Measurements from ENCODE around the gene ZFP92.

The ZFP92 gene

DNA sequence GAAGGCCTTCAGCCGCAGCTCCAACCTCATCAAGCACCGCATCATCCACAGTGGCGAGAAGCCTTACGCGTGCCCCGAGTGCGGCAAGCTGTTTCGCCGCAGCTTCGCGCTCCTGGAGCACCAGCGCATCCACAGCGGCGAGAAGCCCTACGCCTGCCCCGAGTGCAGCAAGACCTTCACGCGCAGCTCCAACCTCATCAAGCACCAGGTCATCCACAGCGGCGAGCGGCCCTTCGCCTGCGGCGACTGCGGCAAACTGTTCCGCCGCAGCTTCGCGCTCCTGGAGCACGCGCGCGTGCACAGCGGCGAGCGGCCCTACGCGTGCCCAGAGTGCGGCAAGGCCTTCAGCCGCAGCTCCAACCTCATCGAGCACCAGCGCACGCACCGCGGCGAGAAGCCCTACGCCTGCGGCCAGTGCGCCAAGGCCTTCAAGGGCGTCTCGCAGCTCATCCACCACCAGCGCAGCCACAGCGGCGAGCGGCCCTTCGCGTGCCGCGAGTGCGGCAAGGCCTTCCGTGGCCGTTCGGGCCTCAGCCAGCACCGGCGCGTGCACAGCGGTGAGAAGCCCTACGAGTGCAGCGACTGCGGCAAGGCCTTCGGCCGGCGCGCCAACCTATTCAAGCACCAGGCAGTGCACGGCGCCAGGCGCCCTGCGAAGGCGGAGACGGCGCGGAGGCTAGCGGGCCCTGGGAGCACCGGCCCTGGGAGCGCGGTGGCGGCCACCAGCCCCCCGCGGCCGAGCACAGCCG is 9.8 kb downstream of the ZFP92 start:
- Histone ChIP-seq H3K36me3 (ENCODE audit: control insufficient read depth, insufficient read depth, low read length) (no peaks in the 10 kb centered on the region), H3K4me3 (ENCODE audit: extremely low read depth, insufficient read depth, low read length, poor library complexity, severe bottlenecking) (no peak overlapping the region), H3K4me1 (ENCODE audit: control insufficient read depth, insufficient read depth, low read length, poor library complexity, severe bottlenecking) (no peaks in the 10 kb centered on the region), H3K27ac (ENCODE audit: low read depth, low read length, severe bottlenecking) (no peak overlapping the region), H3K9me3 (ENCODE audit: control insufficient read depth, low read length) (no peaks in the 10 kb centered on the region)
- 95 to 98% methylated on average over 47 to 70 of the region's 91 CpGs for WGBS, 2 experiments (ENCODE audit: insufficient coverage in 2 of 2)

- Histone ChIP-seq H3K36me3 (ENCODE audit: control insufficient read depth, insufficient read depth, low read length) (no peaks in the 10 kb centered on the region), H3K4me1 (ENCODE audit: control insufficient read depth, insufficient read depth, low read length, poor library complexity, severe bottlenecking) (no peaks in the 10 kb centered on the region), H3K9me3 (ENCODE audit: control insufficient read depth, low read length) (no peaks in the 10 kb centered on the region), H3K27ac (ENCODE audit: low read depth, low read length, severe bottlenecking) (no peak overlapping the region), H3K4me3 (ENCODE audit: extremely low read depth, insufficient read depth, low read length, poor library complexity, severe bottlenecking) (no peak overlapping the region)
- WGBS, 2 experiments (ENCODE audit: insufficient coverage in 2 of 2): 89 to 91% methylated on average over 12 of the region's 18 CpGs
Measured at GRCh38 chrX:153421856-153422255, 10.6 kb downstream of the ZFP92 start.

GRCh38 chrX:153423652-153424051 is 12.4 kb downstream of the ZFP92 start:
- Histone ChIP-seq H3K4me3 (ENCODE audit: extremely low read depth, insufficient read depth, low read length, poor library complexity, severe bottlenecking) (no peak overlapping the region), H3K9me3 (ENCODE audit: control insufficient read depth, low read length) (no peaks in the 10 kb centered on the region), H3K4me1 (ENCODE audit: control insufficient read depth, insufficient read depth, low read length, poor library complexity, severe bottlenecking) (no peaks in the 10 kb centered on the region), H3K27ac (ENCODE audit: low read depth, low read length, severe bottlenecking) (no peak overlapping the region), H3K36me3 (ENCODE audit: control insufficient read depth, insufficient read depth, low read length) (no peaks in the 10 kb centered on the region)
- 81 to 84% methylated on average over 3 to 5 of the region's 8 CpGs for WGBS, 2 experiments (ENCODE audit: insufficient coverage in 2 of 2)

DNA sequence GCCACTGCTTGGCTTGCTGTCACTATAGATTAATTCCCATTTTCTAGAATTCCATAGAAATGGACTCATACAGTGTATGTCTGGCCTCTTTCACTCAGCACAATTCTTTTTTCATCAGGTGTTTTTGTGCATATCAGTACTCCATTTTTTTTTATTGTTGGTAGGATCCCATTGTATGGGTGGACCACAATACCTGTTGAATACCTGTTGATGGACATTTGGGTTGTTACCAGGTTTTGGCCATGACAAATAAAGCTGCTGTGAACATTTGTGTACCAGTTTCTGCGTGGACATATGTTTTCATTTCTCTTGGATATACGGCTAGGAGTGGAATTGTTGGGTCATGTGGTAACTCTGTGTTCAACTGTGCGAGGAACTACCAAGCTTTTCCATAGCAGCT is 14.9 kb downstream of the ZFP92 start:
- 86% methylated on average over 1 of the region's 3 CpGs; no CpG with 5 or more reads in 1 of the 2 experiments for WGBS, 2 experiments (ENCODE audit: insufficient coverage in 2 of 2)
- Histone ChIP-seq H3K9me3 (ENCODE audit: control insufficient read depth, low read length) (no peaks in the 10 kb centered on the region), H3K4me1 (ENCODE audit: control insufficient read depth, insufficient read depth, low read length, poor library complexity, severe bottlenecking) (no peaks in the 10 kb centered on the region), H3K27ac (ENCODE audit: low read depth, low read length, severe bottlenecking) (no peak overlapping the region), H3K36me3 (ENCODE audit: control insufficient read depth, insufficient read depth, low read length) (no peaks in the 10 kb centered on the region), H3K4me3 (ENCODE audit: extremely low read depth, insufficient read depth, low read length, poor library complexity, severe bottlenecking) (no peak overlapping the region)

DNA sequence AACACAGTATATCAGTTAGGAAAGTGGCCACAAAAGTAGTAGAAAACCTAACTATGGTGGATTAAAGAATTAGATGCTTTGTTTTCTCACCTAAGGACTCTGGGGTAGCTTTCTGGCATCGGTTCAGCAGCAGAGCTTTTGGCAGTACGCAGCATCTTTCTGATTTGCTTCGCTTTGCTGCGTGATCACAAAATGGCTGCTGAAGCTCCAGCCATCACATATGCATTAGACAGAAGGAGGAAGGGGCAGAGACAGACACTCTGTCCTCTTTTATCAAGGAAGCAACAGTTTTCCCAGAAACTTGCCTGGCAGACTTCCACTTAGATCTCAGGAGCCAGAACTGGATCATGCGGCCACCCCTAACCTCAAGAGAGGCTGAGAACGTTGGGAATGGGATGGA is 19.5 kb downstream of the ZFP92 start:
- Histone ChIP-seq H3K4me3 (ENCODE audit: extremely low read depth, insufficient read depth, low read length, poor library complexity, severe bottlenecking) (no peak overlapping the region), H3K4me1 (ENCODE audit: control insufficient read depth, insufficient read depth, low read length, poor library complexity, severe bottlenecking) (no peaks in the 10 kb centered on the region), H3K27ac (ENCODE audit: low read depth, low read length, severe bottlenecking) (no peak overlapping the region), H3K36me3 (ENCODE audit: control insufficient read depth, insufficient read depth, low read length) (no peaks in the 10 kb centered on the region), H3K9me3 (ENCODE audit: control insufficient read depth, low read length) (no peaks in the 10 kb centered on the region)
- 89% methylated on average over 4 of the region's 6 CpGs; no CpG with 5 or more reads in 1 of the 2 experiments for WGBS, 2 experiments (ENCODE audit: insufficient coverage in 2 of 2)

- 48 to 76% methylated on average over 3 to 5 of the region's 12 CpGs for WGBS, 2 experiments (ENCODE audit: insufficient coverage in 2 of 2)
Measured at GRCh38 chrX:153433161-153433680, 21.9 kb downstream of the ZFP92 start.

GRCh38 chrX:153433781-153434285 is 22.6 kb downstream of the ZFP92 start:
- WGBS, 2 experiments (ENCODE audit: insufficient coverage in 2 of 2): 86 to 94% methylated on average over 8 to 9 of the region's 17 CpGs

More at GRCh38 chrX:153433161-153433680, 21.9 kb downstream of the ZFP92 start:
- Histone ChIP-seq H3K36me3 (ENCODE audit: control insufficient read depth, insufficient read depth, low read length) (no peaks in the 10 kb centered on the region), H3K9me3 (ENCODE audit: control insufficient read depth, low read length) (no peaks in the 10 kb centered on the region), H3K4me3 (ENCODE audit: extremely low read depth, insufficient read depth, low read length, poor library complexity, severe bottlenecking) (no peak overlapping the region), H3K27ac (ENCODE audit: low read depth, low read length, severe bottlenecking) (no peak overlapping the region), H3K4me1 (ENCODE audit: control insufficient read depth, insufficient read depth, low read length, poor library complexity, severe bottlenecking) (no peaks in the 10 kb centered on the region)

GRCh38 chrX:153434801-153435200 is 23.5 kb downstream of the ZFP92 start:
- 89 to 90% methylated on average over 2 to 4 of the region's 8 CpGs for WGBS, 2 experiments (ENCODE audit: insufficient coverage in 2 of 2)
- Histone ChIP-seq H3K27ac (ENCODE audit: low read depth, low read length, severe bottlenecking) (no peak overlapping the region), H3K4me1 (ENCODE audit: control insufficient read depth, insufficient read depth, low read length, poor library complexity, severe bottlenecking) (no peaks in the 10 kb centered on the region)

More at GRCh38 chrX:153433781-153434285, 22.6 kb downstream of the ZFP92 start:
- no peaks in the 10 kb centered on the region for H3K4me1 ChIP-seq (ENCODE audit: control insufficient read depth, insufficient read depth, low read length, poor library complexity, severe bottlenecking)
- H3K27ac ChIP-seq (ENCODE audit: low read depth, low read length, severe bottlenecking): no peak overlapping the region
- H3K4me3 ChIP-seq (ENCODE audit: extremely low read depth, insufficient read depth, low read length, poor library complexity, severe bottlenecking): no peak overlapping the region
- no peaks in the 10 kb centered on the region for H3K9me3 ChIP-seq (ENCODE audit: control insufficient read depth, low read length)
- H3K36me3 ChIP-seq (ENCODE audit: control insufficient read depth, insufficient read depth, low read length): no peaks in the 10 kb centered on the region

DNA sequence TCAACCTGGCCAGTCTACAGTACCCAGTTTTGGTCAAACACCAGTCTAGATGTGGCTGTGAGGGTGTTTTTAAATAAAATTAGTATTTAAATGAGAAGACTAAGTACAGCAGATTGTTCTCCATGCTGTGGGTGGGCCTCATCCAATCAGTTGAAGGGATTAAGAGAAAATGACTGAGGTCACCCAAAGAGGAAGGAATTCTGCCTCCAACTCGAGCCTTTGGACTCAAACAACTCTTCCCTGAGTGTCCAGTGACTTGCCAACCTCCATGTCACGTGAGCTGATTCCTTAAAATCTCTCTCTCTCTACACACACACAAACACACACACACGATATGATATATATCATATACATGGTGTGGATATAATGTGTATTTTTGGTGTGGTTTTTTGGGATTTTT is 24.6 kb downstream of the ZFP92 start:
- Histone ChIP-seq H3K4me1 (ENCODE audit: control insufficient read depth, insufficient read depth, low read length, poor library complexity, severe bottlenecking) (no peaks in the 10 kb centered on the region), H3K4me3 (ENCODE audit: extremely low read depth, insufficient read depth, low read length, poor library complexity, severe bottlenecking) (no peak overlapping the region), H3K9me3 (ENCODE audit: control insufficient read depth, low read length) (no peaks in the 10 kb centered on the region), H3K36me3 (ENCODE audit: control insufficient read depth, insufficient read depth, low read length) (no peaks in the 10 kb centered on the region), H3K27ac (ENCODE audit: low read depth, low read length, severe bottlenecking) (no peak overlapping the region)
- no CpG with 5 or more reads among the region's 3 CpGs for WGBS, 2 experiments (ENCODE audit: insufficient coverage in 2 of 2)

More at GRCh38 chrX:153434801-153435200, 23.5 kb downstream of the ZFP92 start:
- Histone ChIP-seq H3K36me3 (ENCODE audit: control insufficient read depth, insufficient read depth, low read length) (no peaks in the 10 kb centered on the region), H3K4me3 (ENCODE audit: extremely low read depth, insufficient read depth, low read length, poor library complexity, severe bottlenecking) (no peak overlapping the region), H3K9me3 (ENCODE audit: control insufficient read depth, low read length) (no peaks in the 10 kb centered on the region)

- H3K36me3 ChIP-seq (ENCODE audit: control insufficient read depth, insufficient read depth, low read length): no peaks in the 10 kb centered on the region
Measured at GRCh38 chrX:153438532-153438931, 27.3 kb downstream of the ZFP92 start.

DNA sequence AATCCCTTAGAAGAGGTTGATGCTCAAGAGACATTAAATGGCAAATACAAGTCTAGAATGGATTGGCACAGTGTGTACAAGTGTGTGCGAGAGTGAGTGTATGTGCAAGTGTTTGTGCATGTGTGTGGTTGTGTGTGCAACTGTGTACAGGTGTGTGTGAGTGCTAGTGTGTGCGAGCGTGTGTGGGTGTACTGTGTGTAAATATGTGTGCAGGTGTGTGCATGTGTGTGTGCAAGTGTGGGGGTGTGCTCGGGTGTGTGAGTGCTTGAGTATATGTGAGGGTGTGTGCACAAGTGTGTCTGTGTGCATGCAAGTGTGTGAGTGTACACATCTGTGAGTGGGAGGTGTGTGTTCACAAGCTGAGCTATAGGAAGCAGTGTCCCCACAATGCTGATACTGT is 28.7 kb downstream of the ZFP92 start:
- Histone ChIP-seq H3K36me3 (ENCODE audit: control insufficient read depth, insufficient read depth, low read length) (no peaks in the 10 kb centered on the region), H3K4me3 (ENCODE audit: extremely low read depth, insufficient read depth, low read length, poor library complexity, severe bottlenecking) (no peak overlapping the region), H3K9me3 (ENCODE audit: control insufficient read depth, low read length) (no peaks in the 10 kb centered on the region), H3K4me1 (ENCODE audit: control insufficient read depth, insufficient read depth, low read length, poor library complexity, severe bottlenecking) (no peaks in the 10 kb centered on the region), H3K27ac (ENCODE audit: low read depth, low read length, severe bottlenecking) (no peak overlapping the region)
- 80 to 86% methylated on average over 1 to 2 of the region's 4 CpGs for WGBS, 2 experiments (ENCODE audit: insufficient coverage in 2 of 2)

More at GRCh38 chrX:153438532-153438931, 27.3 kb downstream of the ZFP92 start:
- H3K4me1 ChIP-seq (ENCODE audit: control insufficient read depth, insufficient read depth, low read length, poor library complexity, severe bottlenecking): no peaks in the 10 kb centered on the region
- no peaks in the 10 kb centered on the region for H3K9me3 ChIP-seq (ENCODE audit: control insufficient read depth, low read length)
- no peak overlapping the region for H3K27ac ChIP-seq (ENCODE audit: low read depth, low read length, severe bottlenecking)
- H3K4me3 ChIP-seq (ENCODE audit: extremely low read depth, insufficient read depth, low read length, poor library complexity, severe bottlenecking): no peak overlapping the region
- WGBS, 2 experiments (ENCODE audit: insufficient coverage in 2 of 2): 30 to 45% methylated on average over 5 to 6 of the region's 8 CpGs
